Measurements from ENCODE around the gene MYCBP.
"Not testable (repeated sequence)": the region's sequence is repeated elsewhere in the genome, so short reads cannot be mapped to it uniquely, and the experiment has no call there.

Gene MYCBP

GRCh38 chr1:38865112-38865715, 7.9 kb downstream of the MYCBP start:
- no peak for DNase-seq

GRCh38 chr1:38860454-38860795, 12.7 kb downstream of the MYCBP start:
- no peak for DNase-seq

- peak; percentile 98 for DNase-seq
Measured at GRCh38 chr1:38859561-38860453, 13.3 kb downstream of the MYCBP start, which contains the start of gene RRAGC. Gene RRAGC (minus strand): TSS chr1:38859772. CDS start chr1:38859646, 126 bp downstream.

GRCh38 chr1:38858833-38859560, 14.2 kb downstream of the MYCBP start:
- DNase-seq = peak; percentile 28

GRCh38 chr1:38852780-38853179, 20.4 kb downstream of the MYCBP start:
- no peak for DNase-seq

- DNase-seq = no peak
Measured at GRCh38 chr1:38848071-38848470, 25.1 kb downstream of the MYCBP start.

GRCh38 chr1:38846210-38846609, 26.9 kb downstream of the MYCBP start:
- no peak for DNase-seq

- DNase-seq = not testable (repeated sequence)
Measured at GRCh38 chr1:38845088-38845487, 28.1 kb downstream of the MYCBP start.

- no peak for DNase-seq
Measured at GRCh38 chr1:38840281-38840680, 32.9 kb downstream of the MYCBP start.

GRCh38 chr1:38839363-38839762, 33.8 kb downstream of the MYCBP start:
- DNase-seq = no peak

- DNase-seq = not testable (repeated sequence)
Measured at GRCh38 chr1:38836316-38836715, 36.8 kb downstream of the MYCBP start.

GRCh38 chr1:38834937-38835827, 38.0 kb downstream of the MYCBP start:
- no peak for DNase-seq

GRCh38 chr1:38834221-38834782, 38.8 kb downstream of the MYCBP start:
- DNase-seq = no peak

- no peak for DNase-seq
Measured at GRCh38 chr1:38833146-38833545, 40.0 kb downstream of the MYCBP start.

- no peak for DNase-seq
Measured at GRCh38 chr1:38832370-38832734, 40.8 kb downstream of the MYCBP start.

- DNase-seq = no peak
Measured at GRCh38 chr1:38831731-38832369, 41.3 kb downstream of the MYCBP start.

- DNase-seq = no peak
Measured at GRCh38 chr1:38829368-38829767, 43.8 kb downstream of the MYCBP start.

- no peak for DNase-seq
Measured at GRCh38 chr1:38827318-38827717, 45.8 kb downstream of the MYCBP start.

- DNase-seq = no peak
Measured at GRCh38 chr1:38826886-38827285, 46.3 kb downstream of the MYCBP start.

- no peak for DNase-seq
Measured at GRCh38 chr1:38826262-38826661, 46.9 kb downstream of the MYCBP start.

GRCh38 chr1:38820860-38821259, 52.3 kb downstream of the MYCBP start:
- DNase-seq = no peak

GRCh38 chr1:38819516-38819915, 53.6 kb downstream of the MYCBP start:
- DNase-seq = no peak
